HG03469 (cell line): ENCODE data around the gene ADAM33.

Experiments used
- ATAC-seq: cut with Tn5 transposase; IDR thresholded peaks from one replicate; pipeline ENCODE4 v1.9.1; 2021; ENCODE audit warnings: mild to moderate bottlenecking, moderate library complexity, moderate number of reproducible peaks; ENCODE audit not compliant: unreplicated experiment

Gene ADAM33, protein sequence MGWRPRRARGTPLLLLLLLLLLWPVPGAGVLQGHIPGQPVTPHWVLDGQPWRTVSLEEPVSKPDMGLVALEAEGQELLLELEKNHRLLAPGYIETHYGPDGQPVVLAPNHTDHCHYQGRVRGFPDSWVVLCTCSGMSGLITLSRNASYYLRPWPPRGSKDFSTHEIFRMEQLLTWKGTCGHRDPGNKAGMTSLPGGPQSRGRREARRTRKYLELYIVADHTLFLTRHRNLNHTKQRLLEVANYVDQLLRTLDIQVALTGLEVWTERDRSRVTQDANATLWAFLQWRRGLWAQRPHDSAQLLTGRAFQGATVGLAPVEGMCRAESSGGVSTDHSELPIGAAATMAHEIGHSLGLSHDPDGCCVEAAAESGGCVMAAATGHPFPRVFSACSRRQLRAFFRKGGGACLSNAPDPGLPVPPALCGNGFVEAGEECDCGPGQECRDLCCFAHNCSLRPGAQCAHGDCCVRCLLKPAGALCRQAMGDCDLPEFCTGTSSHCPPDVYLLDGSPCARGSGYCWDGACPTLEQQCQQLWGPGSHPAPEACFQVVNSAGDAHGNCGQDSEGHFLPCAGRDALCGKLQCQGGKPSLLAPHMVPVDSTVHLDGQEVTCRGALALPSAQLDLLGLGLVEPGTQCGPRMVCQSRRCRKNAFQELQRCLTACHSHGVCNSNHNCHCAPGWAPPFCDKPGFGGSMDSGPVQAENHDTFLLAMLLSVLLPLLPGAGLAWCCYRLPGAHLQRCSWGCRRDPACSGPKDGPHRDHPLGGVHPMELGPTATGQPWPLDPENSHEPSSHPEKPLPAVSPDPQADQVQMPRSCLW

DNA sequence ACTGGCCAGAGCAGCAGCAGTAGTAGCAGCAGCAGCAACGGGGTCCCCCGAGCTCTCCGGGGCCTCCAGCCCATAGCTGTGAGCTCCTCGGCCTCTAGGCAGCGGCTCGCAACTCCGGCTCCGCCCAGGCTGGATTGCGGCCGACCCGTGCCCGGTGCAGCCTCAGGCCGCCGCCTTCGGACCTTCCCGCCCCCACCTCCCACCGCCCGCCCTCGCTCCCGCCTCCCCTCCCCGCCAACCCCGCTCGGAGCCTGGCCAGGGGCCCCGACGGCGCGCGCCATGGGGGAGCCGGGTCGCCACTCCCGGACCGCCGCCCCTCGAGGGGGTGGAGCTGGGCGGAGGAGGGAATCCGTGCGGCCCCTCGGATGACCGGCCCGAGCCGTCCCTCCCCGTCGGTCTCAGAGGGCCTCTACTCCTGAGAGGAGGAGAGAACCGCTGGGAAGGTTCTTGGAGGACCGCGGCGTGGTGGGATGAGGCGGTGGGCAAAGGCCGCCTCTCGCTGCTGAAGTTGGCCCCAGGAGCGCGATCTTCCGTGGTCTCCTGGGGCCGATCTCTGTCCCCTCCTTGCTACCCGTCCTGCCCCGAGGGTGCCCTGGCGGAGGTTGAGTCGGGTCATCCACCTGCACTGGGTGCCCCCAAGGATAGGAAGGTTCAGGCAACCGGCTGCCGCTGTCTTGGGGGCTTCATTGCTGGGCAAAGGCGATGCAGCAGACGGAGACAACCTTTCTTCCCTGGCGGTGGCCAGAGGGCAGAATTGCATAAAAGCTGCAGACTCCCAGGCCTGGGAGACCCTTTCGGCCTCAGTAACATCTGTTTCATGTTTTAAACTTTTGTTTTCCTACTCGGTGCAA is at the start of gene ADAM33:
ADAM33 (minus strand) TSS at position 80 of the 851 bp plus-strand sequence; CDS start at position 74, 6 bp downstream.
- ATAC-seq, result no peak

DNA sequence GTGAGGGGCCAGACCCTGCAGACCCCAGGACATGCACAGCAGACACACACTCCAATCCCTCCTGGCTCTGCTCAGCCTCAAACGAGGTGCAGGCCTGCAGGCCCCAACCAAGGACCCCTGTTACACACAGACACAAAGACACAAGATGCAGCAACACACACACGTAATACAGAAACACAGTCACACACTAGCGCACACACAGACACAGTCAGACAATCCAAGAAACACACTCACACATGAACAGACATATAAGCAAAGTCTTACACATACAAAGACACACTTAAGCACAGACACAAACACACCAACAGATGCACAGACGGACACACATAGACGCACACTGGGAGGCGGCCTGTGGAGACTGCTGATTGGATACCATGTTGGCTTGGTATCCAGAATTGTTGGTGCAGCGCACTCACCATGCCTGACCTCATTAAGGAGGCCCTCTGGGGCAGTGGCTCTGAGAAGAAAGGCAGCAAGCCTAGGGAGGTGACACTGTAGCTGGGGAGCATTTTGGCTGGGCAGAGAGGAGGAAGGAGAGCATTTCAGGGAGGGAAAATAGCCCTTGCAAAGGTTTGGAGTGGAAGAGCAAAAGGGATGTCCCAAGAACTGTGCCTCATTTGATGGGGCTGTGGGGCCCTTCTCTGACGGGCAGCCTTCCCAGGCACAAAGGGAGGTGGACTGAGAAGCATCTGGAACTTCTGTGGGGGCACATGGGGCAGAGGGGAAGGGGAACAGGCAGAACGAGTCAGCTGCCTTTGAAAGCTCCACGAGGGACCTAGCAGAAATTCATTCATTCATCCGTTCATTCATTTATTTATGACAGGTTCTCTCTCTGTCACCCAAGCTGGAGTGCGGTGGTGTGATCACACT is 49.2 kb upstream of the ADAM33 start:
- no peak for ATAC-seq

DNA sequence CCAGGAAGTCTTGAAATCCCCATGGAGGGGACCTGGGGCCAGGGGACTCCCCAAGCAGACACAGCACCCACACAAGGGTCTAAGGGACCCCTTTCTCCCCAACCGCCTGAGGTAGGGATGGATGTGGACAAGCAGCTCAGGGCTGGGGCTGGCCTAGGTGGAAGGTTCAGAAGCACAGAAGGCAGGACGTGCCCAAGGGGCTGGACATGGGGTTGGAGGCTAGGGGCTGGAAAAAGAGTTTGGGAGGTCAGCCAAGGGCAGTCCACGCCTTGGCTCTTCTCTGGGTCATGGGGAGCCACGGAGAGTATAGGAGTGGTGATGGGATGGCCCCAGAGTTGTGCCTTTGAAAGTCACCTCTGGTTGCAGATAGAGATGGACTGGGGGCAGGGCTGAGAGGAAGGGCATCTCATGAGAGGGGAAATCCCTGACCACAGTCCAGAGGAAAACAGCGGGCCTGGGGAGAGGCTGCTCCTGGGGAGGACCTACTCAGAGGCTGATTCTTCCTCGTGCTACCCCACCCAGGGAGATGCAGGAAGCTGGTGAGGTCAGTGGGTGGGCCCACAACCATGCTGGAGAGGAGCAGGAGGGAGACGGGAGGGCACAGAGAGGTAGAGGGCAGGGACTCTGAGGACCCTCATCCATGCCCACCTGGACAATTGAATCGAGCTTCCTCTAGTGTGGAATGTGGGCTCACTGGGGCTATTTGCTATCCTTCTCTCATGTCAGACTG is 48.2 kb upstream of the ADAM33 start:
- no peak for ATAC-seq

DNA sequence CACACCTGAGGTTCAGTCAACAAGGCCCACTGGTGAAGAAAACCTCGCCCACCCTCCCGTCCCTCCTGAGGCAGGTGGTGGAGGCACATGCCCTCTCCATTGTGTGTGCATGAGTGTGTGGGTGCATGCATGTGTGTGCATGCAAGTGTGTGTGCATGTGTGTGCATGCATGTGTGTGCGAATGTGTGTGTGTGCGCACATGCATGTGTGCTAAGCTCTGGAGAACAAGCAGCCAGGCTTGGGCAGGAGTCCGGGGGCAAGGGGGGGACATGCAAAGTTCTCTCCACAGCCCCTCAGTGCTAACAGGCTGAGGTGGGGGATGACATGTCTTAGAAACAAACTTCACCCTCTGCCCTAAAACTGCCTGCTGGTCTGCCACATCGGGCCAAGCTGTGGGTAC is 47.6 kb upstream of the ADAM33 start:
- no peak for ATAC-seq

DNA sequence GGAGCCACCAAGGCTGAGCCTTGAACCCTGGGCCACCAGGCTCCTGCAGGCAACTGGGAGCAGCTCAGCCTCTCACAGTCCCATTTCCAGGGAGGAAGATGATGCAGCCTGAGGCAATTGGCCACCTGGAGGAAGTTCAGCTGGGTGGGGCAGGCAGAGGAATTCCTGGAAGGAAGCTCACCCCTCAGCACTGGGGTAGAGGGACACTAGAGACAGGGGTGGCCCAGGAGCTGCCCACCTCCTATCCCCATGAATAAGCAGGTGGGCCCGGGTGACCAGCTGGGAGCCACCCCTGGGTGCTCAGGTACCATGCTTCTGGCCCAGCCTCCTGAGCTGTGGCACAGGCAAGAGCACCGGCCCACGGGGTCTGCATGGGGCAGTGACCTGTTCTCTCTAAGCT is 47.1 kb upstream of the ADAM33 start:
- no peak for ATAC-seq

DNA sequence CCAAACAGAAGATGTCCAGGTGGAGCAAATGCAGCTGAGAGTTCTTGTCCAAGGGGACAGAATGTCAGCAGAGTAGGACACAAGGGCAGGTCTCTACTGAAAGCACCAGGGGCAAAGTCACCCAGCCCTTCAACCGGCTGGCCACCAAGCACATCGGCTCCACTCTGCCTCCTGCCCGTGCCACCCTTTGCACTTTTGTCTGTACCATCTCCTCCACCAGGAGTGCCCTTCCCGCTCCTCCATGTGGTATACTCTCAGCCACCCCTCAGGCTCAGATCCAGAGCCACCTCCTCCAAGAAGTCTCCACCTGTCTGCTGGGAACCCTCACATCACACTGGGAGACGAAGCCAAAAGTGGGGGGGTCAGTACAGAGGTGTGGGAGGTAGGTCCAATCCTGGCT is 46.5 kb upstream of the ADAM33 start:
- ATAC-seq, result no peak

DNA sequence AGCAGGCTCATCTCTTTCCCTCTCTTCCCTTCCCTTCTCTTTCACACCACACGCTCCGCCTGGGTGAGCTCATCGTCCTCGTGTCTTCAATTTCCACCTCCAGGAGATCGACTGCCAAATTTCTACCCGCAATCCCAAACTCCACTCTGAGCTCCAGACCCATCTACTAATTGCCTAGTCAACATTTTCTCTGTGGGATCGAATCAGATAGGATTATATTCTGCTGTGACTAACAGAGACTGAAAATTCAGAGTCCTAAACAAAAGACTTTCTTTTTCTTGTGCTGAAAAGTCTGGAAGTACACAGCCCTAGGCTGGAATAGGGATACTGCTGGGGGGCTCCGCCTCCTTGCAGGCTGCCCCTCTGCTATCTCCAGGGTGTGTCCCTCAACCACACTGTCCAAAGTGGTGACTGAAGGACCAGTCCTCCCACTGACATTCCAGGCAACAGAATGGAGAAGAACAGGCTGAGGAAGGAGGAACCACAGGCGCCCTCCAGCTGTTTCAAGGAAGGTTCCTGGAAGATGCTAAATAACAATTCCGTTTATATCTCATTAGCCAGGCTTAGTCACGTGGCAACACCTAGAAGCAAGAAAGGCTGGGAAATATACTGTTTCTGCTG is 45.7 kb upstream of the ADAM33 start:
- ATAC-seq, result no peak

DNA sequence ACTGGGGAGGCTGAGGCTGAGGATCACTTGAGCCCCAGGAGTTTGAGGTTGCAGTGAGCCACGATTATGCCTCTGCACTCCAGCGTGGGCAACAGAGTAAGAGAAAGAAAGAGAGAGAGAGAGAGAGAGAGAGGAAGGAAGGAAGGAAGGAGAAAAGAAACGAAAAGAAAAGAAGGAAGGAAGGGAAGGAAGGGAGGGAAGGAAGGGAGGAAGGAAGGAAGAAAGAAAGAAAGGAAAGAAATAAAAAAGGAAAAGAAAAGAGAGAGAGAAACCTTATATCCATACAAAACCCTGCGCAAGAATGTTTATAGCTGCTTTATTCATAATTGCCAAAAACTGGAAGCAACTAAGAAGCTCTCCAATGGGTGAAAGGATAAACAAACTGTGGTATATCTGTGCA is 42.5 kb upstream of the ADAM33 start:
- ATAC-seq, result no peak

DNA sequence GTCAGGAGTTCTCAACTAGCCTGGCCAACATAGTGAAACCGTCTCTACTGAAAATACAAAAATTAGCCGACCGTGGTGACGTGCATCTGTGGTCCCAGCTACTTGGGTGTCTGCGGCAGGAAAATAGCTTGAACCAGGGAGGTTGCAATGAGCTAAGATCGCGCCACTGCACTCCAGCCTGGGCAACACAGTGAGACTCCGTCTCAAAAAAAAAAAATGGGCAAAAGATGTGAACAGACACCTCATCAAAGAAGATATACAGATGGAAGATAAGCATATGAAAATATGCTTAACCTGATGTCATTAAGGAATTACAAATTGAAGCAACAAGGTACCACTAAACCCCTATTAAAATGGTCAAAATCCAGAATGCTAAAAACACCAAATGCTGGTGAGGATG is 41.5 kb upstream of the ADAM33 start:
- ATAC-seq, result no peak

DNA sequence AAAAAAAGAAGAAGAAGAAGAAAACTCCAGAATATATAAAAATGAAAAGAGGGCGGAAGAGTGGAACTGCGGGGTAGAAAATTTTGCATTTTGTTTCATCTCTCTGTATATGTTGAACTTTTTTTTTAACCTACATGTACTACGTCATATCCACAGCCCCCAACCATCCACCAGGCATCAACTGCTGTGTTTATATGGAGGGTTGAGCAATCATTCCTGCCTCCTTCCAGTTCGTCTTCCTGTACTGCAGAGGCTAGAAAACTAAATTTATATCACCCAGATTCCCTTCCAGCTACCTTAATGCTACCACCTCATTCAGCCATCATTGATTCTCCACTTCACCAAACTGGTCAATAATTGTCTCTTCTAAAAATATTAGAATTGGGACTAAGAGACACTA is 40.1 kb upstream of the ADAM33 start:
- ATAC-seq, result no peak

DNA sequence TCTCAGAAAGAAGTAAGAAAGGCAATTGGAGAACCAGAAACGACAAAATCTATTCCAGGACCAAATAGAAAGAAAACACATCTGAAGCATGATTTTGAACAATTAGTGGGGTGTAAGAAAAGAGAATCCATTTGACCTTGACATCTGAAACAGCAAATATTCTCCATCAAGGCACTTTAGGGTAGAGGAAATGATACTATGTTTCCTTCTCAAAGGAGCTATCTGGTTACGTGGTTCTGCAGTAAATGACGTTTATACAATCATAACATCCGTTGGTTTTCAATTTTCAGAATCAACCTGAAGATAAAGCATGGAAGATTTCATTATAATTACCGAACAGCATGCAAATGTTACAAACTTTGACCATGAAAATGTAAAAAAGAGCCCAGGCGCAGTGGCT is 38.8 kb upstream of the ADAM33 start:
- ATAC-seq, result no peak

DNA sequence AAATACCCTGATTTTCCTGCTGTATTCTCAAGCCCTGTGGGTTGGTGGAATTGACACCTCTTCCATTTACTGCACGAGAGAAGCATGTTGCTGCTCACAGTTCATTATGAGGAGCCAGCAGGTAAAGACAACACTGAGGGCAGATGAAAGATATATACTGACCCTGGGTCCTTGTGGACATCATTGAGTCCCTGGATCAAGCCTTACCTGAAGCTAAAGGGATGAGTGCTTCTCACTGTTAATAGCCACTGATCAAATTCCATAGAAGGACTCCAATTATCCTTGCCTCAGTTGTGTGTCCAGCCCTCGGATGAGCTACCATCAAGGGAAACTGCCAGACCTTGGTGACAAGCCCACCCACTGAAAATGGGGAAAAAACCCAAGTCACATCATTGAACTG is 38.3 kb upstream of the ADAM33 start:
- no peak for ATAC-seq

DNA sequence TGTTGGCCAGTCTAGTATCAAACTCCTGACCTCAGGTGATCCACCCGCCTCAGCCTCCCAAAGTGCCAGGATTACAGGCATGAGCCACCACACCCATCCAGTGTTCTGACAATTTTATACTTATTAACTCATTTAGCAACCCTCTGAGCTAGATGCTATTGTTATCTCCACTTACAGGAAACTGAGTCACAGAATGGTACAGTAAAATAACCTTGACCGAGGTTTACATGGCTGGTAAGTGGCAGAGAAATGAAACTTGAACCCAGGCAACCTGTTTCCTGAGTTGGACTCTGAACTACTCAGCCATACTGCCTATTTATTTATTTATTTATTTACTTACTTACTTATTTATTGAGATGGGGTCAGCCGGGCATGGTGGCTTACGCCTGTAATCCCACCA is 37.2 kb upstream of the ADAM33 start:
- ATAC-seq, result no peak

DNA sequence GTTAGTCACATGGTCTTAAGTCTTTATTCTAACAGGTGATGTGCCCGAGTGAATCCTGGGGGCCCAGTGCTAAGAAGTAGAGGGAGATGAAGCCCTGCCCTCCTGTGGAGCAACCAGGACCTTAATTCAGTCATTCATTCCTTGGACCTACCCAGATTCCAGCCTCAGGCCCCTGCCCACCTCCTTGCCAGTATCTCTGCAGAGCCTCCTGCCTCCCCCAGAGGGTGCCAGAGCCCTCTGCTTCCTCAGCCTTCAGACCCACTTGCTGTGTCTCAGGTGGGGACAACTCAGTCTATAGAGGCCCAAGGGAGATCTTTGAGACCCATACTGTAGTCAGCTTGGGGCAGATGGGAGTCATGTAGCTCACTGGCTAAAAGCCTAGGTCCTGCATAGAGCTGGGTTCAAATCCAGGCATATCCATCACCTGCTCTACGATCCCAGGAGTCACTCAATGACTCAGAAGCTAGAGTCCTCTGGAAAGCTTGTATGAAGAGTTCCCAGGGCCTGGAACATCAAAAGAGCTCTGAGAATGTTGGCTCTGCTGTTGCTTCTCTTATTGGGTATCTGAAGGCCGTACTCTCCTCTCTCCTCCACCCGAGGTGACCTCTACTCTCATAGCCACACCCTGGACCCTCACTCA is 34.5 kb upstream of the ADAM33 start:
- no peak for ATAC-seq

DNA sequence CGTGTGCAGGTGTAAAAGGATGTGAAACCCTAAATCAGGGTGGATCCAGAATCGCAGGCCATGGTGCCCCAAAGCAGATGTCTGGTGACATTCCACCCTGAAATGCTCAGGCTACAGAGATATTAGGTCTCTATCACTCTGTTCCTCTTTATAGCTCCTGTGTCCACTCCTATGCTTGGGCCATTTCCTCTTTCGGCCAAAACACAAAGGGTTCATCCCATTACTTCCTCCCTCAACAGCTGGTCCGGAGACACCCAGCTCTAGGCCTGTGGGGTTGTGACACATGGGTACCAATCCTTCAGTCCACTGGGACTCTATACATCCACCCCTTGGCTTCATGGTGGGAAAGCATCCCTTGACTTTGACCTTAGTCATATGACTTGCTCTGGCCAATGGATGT is 32.3 kb upstream of the ADAM33 start:
- no peak for ATAC-seq

DNA sequence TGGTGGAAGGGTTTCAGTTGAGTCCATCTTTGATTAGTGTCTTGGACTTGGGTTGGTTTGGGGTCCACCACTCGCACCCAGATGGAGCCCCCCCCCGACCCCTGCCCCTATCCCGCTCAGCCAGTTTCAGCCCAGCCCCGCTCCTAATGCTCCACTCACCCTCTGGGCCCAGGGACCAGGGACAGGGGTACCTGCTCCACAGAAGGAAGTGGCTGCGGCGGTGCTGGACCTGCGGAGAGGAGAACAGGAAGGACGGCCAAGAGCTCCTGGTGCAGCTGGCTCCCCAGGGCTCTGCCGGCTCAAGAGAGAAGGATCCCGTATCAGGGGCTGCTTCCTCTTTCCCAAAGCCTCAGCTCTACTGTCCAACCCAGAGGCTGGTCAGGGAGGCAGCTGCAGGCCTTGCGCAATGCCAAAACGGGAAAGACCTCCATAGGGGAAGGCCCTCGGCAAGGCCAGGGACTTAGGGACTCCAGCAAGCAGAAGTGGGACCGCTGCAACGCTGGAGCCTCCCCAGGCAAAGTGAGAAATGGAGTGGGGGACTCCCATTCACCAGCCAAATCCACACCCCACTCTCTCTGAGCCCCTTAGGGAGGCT is 30.6 kb upstream of the ADAM33 start, which contains the start of gene SIGLEC1:
SIGLEC1 (minus strand) TSS at position 322 of the 595 bp plus-strand sequence. CDS start 5,472 bp downstream, outside the sequence.
- ATAC-seq, result no peak

DNA sequence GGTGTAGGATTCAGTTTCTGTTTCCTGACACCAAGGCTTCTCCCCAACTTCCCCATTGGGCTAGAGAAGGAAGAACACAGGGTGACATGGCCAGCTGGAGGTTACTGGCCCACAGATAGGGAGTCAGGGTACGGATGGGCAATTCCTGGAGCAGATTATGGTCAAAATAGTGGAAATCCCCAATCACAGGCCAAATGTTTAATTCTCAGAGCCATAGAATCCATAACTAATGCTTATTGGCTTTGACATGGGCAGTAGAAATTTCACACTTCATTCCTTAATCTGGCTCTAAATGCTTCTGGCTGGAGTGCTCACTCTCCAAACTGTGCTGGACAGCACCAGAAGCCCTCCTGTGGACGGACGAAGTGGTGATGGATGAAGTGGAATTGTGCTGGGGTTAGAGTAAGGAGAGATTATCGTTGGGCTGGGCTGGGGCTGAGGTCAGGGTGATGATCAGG is 29.7 kb upstream of the ADAM33 start:
- ATAC-seq, result no peak
